ENCODE results near the gene FLNB.

The FLNB gene

DNA sequence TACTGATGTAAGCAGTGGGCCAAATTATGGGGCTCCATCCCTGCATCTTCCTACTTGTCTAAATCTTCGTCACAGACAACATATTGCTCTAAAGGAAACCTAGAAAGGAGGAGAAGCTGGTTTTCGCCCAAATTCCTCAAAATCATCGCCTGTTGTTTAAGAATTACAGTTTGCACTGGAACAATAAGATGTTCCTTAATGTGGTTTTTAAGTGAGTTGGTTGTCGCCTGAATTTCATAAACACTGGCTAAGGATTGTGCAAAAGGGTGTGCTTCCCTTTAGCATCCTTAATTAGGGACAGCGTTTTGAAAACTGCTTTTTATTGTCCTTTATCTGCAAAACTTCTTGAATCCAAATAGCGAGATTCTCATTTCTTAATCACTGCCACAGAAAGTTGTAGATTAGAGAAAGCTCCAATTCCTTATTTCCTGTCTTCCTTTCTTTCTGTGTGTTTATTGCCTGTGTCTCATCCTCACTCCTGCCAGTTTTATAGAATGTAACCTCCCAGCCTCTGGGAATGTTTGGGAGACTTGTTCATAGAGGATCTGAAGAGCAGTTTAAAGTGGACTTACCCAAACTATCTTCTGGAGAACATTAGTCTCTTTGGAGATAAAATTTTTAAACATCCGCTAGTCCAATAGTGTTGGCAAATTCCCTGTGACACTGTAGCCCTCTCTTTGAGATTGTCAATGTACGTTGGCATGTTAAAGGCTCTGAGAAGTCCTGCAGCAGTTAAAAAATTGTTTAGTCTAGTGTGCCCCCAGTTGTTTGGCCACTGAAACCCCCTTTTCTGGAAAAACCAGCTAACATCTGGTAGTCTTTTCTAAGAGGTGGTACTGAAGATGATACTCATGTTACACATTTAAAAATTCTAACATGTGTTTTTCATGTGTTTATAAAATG lies 50.4 kb downstream of the FLNB start:
- DNase-seq: no peak

DNA sequence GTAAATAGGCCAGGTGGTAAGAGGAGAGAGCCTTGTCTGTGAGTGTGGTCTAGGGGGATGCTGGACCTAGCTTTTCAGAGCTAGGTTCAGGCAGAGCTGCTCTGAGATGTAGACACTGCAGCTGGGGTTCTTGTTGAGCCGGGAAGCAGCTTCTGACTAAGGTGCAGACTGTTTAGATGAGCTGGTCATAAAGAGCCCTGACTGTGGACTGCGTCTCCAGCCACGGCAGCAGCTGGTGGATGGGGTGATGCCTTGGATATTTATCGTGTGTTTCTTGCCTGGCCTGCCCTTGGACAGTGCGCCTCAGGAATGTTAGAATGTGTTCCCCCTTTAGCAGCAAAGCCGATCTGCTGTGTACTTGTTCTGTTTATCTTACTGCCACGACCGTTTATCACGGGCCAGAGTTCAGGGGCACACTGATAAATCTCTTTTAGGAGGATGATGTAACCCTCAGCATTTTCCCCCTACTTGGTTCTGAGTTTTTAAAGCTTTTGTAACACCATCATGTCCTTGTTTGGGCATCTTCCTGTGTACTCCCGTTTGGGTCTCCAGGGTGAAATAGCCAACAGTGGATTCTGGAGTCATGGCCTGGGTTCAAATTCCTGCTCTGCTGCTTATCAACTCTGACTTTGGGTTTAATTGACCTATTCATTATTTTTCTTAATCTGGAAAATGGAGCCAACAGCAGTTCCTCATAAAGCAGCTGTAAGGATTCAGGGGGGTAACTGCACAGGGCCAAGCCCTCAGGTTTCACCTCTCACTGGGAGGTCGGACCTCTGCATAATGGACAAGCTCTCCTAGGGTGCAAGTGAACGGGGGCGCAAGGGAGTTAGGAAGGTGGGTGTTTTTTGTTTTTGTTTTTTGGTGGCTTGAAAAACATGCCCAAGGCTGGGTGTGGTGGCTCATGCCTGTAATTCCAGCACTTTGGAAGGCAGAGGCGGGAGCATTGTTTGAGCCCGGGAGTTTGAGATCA lies 51.4 kb downstream of the FLNB start:
- peak; percentile 61 for DNase-seq

- DNase-seq: no peak
Measured at GRCh38 chr3:58062472-58062871, 54.2 kb downstream of the FLNB start.

DNA sequence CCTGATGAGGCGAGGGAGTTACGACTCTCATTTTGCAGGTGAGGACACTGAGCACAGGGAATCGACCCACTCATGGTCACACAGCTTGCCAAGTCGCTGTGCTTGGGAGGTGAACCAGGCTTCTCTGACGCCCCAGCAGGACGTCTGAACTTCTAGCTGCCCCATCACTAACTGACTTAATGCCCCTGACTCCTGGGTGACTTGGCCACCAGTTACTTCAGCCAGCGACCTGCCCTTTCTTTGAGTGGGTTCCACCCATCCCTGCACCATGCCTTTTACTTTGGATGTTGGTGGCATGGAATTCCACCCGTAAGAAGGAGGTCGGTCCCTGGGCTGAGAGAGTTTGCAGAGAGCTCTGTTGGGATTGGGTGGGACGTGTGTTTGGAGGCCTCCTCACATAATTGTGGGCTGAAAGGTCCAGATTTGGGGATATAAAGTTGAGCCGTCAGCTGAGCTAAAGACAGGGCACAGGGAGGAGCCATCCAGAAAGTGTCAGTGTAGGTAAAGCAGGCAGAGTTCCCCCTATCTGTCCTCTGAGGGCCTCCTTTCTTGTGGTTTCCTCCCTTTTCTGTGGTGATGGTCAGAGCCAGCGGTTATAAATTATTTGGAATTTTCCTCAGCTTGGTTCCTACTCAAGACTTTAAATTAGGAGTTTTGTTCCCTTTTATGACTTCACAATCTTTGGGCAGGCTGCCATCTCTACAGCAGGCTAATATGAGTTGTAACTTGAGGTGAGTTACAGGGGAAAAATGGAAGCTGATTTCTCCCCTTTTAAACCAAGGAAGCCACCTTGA lies 55.0 kb downstream of the FLNB start:
- peak; percentile 21 for DNase-seq

- no peak for DNase-seq
Measured at GRCh38 chr3:58064923-58065638, 56.9 kb downstream of the FLNB start.

DNA sequence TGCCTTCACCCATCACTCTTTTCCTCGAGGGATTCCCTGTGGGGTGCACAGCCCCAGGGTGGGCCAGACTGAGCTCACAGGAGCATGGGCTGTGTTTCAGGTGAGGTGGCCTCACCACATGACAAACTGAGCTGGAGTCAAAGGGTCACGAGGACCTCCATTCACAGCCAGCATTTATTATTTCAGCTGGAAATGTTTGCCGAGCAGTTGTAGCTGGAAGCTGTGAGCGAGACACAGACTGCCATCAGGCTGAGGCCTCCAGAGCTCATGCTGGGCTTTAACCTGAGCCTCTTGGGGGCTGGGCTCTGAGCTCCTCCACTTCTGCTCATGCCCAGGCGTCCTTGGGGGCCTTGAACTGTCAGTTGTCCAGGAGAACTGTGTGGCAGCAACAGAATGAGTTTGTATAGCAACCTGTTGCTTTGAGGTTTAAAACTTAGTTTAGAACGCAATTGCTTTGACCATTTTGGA lies 57.5 kb downstream of the FLNB start:
- DNase-seq: no peak

- DNase-seq: peak; percentile 19
Measured at GRCh38 chr3:58066842-58067241, 58.6 kb downstream of the FLNB start.

DNA sequence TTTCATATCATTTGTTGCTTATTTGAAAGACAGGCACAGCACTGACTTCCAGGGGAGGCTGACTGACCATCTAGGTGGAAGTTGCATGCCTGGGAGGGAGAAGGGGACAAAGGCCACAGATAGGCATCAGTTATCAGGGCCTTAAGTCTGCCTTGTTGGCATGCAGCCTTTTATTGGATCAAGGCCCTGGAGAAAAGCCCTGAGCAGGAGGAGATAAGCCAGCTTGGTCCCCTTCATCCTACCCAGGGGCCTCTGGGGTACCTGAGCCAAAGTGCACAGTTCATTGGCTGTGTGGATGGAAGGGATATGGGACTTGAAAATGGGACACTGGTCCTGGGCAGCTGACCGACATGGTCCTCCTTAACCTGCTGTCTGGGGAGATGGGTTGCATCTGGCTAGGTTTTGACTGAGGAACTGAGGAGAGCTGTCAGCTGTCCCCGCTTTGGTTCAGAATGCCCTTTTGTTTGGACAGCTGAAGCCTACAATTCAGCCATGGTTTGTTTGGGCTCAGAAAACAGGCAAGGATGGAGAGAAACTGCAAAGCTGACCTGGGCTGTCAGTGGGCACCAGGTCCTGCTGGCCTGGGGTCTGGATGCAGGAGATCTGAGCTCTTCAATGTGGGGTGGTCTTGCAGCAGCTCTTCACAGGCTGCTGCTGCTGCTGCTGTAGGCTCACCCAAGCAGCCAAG lies 60.0 kb downstream of the FLNB start:
- DNase-seq: no peak

DNA sequence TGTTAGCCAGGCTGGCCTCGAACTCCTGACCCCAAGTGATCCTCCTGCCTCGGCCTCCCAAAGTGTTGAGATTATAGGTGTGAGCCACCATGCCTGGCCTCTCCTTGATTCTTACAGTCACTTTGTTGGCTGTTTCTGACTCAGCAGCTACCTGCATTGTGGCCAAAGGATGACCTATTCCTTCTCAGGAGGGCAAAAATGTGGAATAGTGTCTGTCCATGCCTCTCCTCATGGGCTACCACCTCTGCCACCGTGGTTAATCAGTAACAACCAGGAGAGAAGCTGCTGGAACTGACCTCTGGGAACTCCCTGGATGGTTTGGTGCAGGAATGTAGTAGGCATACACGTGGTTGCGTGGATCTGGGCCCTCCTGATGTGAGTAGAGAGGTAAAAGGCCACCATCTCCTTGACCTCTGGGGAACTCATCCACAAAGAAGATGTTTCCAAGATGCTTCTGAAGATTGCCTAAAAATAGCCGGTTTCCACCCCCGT lies 63.3 kb downstream of the FLNB start:
- DNase-seq: no peak

DNA sequence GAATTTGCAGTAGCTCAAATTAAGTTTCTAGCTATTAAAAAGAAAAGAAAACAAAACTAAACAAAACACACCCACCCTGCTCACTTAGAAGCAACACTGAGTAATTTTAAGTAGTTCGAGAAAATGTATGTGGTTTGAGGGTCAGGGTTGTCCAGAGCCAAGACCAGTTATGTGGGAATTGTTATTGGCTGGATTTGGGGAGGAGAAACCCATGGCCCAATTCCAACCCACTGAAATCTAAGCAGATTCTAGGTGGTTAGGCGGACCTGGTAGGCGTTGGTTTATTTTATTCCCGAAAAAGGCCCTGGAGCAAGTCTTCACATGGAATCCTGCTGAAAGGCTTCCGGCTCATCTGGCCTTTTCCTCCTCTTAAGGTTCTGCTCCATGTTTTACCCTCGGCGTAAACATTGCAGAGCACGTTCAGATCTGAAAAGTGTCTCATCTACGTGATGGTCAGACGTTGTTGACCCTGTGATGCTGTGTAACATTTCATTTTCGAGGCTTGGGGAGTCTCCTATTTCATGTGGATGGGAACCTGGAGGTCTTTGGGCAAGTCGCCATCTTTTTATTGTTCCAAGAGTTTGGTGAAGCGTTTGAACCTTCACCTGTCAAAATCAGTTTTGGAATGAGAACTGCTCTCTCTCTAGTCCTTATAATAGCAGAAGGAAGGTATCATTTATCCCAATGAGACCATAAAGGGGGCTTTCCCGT lies 64.0 kb downstream of the FLNB start:
- DNase-seq: peak; percentile 24

GRCh38 chr3:58072763-58073130 lies 64.5 kb downstream of the FLNB start:
- no peak for DNase-seq

DNA sequence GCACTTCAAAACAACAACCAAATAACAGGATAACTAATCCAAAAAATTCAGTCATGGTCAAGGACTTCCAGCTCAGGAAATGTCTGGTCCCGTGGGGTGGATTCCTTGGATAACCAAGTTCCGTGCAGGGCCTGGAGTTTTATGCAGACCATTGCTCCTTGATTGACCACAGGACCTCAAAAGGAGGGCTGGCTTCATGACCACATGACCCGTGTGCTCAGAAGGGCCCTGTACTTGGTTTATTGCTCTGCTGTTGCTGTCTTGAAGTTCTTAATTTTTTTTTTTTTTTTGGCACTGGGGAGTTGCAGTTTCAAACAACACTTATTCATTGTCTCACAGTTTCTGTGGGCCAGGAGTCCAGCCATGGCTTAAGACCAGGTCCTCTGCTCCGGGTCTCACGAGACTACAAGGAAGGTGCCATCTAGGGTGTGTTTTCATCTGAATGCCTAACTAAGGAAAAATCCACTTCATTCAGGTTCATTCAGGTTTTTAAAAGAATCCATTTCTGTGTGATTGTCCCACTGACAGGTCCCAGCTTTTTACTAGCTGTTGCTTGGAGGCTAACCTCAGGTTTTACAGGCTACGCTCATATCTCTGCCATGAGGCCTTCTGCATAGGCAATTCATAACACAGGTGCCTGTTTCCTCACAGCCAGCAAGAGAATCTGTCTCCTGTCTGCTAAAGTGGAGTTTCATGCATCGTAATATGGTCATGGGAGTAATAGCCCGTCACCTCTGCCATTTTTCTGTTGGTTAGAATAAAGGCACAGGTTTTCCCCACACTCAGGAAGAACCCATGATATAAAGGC lies 65.3 kb downstream of the FLNB start:
- DNase-seq: no peak

DNA sequence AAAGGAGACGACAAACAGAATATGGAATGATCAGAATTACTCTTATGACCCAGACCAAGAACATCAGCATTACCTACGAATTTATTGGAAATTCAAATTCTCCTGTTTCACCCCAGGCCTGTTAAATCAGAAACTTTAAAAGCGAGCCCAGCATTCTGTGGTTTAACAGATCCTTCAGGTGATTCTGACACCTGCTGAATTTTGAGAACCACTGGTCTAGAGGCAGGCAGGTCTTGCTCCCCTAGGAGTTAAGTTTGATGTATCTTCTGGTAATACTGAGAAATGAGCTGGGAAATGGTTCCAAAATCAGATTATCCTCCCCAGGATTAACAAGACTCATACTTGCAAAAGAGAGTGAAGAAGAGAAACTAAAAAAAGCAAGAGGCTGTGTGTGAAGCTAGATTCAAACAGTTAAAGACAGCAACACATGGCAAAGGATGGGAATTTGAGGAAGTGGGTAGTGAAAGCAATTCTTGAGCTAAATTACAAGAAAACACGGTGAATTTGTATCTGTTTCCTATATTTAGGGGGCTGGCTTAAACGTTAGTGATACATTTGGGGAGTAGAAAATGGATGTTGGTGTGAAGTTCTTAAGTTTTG lies 66.0 kb downstream of the FLNB start:
- no peak for DNase-seq

DNA sequence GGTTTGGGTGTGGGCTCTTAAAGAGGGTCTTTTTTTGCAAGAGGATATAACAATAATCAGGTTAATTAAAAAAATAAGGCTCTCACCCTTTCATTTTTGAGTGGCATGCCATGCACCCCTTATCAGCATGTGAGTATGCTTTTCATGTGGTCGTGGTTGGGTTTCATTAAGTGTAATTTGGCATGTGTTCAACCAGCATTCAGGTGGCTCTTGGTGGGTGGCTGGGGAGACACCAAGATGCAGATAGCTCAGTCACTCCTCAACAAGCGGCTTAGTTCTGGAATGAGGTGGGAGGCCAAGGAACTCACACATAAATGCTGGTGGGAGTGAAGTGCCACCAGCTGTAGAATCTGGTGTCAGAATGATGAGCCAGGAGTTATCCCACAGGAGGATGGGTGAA lies 66.8 kb downstream of the FLNB start:
- no peak for DNase-seq

- no peak for DNase-seq
Measured at GRCh38 chr3:58077596-58078285, 69.5 kb downstream of the FLNB start.

DNA sequence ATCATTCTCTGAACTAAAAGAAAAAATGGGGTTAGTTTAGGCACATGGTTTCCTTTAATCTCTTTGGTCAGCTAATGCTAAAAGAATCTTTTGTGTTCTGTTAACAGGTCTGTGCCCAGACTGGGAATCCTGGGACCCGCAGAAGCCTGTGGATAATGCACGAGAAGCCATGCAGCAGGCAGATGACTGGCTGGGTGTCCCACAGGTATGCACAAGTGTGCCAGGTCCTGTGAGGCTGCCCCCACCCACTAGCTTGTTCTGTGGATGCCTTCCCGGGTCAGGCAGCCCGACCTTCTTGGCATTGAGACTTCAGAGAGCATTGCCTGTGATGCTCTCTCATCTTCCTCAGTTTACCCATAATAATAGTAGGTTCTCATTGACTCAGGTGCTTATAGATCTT lies 70.4 kb downstream of the FLNB start:
- no peak for DNase-seq

DNA sequence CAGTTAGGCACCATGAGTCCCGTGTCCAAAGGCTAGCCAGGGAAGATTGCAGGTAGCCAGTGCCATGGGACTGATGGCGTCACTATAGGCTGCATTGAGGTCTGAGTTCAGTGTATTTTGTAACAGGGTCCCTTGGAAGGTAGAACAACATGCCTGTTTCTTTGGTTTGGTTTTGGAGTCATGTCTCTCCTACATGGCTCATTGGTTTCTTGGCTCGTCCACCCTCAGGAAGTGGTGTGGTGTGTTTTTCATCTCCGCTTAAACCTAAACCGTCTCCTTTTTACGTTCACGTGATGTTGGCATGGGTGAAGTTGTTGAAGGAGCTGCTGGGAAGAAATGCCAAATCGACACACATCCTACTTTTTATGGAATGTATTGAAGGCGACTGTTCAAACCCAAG lies 71.6 kb downstream of the FLNB start:
- no peak for DNase-seq

GRCh38 chr3:58082047-58082446 lies 73.8 kb downstream of the FLNB start:
- no peak for DNase-seq

DNA sequence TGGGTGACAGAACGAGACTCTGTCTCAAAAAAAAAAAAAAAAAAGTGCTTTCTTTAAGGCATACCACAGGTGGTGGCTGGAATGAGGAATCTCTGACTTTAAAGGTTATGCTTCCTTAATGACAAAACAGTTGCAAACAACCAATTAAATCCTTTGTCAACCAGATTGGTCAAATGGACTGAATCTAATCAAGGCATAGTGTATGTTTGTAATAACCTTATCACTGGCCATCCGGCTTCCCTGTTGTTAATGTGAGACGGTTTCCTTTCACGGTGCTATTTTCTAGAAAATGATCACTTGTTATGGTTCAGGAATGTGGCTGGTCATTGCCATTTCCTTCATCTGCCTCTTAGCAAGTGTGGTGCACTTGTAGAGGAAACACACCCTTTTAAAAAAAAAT lies 75.9 kb downstream of the FLNB start:
- no peak for DNase-seq

Data from T1000 (cell line).